GM12801 (cell line): ENCODE results near the gene GLI3.

Source experiments
- TF ChIP-seq, protein P1 (sequence below): IDR thresholded peaks from one replicate; pipeline ENCODE4 v1.5.1; 2011; ENCODE audit warnings: control low read depth; ENCODE audit not compliant: insufficient read length; ENCODE audit errors: extremely low read depth

Gene GLI3

DNA sequence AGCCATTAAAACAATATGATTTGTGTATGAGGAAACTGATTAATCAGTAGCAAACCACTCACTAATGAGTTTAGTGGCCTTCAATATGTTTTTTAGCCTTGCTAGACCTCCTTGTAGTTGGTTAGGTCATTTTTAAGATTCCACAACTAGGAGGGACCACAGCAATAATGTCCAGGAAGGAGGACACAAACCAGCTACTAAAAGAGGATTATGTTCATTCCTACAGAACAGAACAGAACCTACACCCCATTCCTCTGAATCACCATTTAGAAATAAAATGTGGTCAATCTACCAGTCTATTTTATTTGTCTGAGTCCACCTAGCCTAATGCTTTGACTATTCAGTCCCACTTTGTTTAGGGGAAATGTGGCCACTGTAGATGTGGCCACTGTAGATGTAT, 226.3 kb downstream of the GLI3 start:
- TF ChIP-seq, protein P1, sequence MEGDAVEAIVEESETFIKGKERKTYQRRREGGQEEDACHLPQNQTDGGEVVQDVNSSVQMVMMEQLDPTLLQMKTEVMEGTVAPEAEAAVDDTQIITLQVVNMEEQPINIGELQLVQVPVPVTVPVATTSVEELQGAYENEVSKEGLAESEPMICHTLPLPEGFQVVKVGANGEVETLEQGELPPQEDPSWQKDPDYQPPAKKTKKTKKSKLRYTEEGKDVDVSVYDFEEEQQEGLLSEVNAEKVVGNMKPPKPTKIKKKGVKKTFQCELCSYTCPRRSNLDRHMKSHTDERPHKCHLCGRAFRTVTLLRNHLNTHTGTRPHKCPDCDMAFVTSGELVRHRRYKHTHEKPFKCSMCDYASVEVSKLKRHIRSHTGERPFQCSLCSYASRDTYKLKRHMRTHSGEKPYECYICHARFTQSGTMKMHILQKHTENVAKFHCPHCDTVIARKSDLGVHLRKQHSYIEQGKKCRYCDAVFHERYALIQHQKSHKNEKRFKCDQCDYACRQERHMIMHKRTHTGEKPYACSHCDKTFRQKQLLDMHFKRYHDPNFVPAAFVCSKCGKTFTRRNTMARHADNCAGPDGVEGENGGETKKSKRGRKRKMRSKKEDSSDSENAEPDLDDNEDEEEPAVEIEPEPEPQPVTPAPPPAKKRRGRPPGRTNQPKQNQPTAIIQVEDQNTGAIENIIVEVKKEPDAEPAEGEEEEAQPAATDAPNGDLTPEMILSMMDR, result no peak

DNA sequence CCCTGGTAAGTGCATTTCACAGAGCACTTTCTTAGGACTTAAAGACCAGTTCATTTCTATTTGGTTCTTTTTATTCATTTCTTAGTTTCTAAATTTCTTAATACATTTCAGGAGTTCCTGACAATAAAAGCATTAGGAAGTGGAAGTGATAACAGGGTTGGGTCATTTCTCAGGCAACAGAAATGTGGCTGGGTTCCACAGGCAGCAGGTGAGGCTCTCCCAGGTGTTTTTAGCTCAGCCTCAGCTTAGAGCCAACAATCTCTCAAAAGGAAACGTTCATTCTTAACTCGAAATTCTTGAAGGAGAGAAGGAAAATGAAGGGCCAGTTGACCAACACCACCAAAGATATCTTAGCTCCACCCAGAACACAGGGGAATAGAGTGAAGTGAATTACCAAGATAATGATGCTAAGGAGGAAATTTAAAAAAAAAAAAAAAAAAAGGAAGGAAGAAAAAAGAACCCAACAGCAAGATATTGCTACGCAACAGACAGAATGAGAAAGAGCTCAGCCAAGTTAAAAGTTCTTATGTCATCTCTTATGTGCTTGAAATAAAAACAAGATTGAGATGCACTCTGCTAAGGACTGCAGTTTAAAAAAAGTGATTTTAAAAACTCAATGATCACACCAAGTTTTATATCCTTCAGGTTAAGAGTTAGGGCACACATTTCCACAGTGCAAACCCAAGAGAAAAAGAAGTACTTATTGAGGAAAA, 230.1 kb downstream of the GLI3 start:
- TF ChIP-seq, protein P1, result no peak

DNA sequence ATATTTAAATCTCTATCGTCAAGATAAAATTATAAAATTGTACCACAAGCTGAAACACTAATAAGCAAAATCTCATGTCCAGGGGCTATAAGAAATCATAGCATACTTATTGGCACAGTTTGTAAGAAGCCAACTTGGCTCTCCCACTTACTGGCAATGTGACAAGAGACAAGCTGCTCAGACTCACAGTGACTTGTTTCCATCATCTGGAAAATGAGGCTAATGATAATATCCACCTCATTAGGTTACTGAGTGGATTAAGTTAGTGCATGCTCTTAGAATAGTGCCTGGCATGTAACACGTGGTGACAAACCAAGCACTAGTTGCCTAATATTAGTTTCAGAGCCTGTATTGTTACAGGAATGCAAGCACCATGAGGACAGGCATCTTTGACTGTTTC, 234.4 kb downstream of the GLI3 start:
- TF ChIP-seq, protein P1, result no peak

DNA sequence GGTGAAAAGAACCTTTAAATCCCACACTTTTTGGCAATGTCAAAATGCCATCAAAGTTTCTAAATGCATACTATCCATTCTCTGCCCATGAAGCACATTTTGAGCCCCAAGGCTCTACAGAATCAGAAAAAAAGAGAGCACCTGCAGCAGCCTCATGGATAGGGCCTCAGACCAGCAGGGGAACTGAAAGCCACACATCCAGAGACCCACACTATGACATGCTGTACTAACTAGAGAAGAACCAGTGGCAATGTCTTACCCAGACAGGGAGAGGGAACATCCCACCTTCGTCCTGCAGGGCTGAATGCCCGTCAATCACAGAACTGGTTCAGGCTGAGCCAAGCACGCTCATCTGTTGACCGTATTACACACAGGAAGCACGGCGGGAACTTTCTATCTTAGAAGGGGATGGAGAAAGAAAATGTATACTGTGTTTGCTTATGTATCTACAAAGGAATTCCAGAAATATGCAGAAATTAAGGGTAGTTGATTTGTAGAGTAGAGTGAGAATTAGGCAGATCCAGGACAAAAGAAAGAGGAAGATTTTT, 237.2 kb downstream of the GLI3 start:
- TF ChIP-seq, protein P1, result no peak

DNA sequence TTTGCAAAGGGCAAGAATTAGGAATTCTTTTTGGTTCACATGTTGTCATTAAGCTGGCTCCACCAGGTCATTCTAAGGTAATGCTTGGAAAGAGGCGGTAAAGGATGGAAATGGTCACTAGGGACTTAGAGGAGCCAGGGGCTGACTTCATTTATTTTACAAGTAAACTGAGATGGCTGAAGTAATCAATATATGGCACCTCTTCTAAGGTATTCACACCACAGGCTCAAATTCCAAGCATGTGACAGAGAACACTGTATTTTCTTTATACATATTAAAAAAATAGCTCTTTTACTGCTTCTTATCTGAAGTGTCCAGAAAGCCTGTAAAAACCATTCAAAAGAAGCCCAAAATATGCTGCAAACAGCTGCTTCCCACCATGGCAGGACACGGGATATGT, 239.0 kb downstream of the GLI3 start:
- TF ChIP-seq, protein P1, result no peak

DNA sequence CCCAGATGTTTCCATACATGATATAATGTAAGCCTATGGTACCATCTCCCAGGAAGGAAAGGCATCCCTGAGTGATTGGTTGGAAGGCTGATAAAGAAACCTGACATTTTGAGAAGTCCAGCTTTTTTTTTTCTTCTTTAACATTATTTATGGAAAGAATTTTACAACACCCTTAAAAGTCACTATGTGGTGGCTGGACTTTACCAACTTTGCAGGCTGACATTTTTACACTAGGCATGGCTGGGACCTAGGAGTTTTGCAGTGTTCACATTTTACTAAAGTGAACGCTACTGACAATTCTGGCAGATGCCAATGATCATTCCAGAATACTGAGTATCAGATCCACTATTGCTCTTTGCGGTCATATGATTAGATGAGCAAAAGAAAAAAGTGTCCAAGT, 239.9 kb downstream of the GLI3 start:
- TF ChIP-seq, protein P1, result no peak

DNA sequence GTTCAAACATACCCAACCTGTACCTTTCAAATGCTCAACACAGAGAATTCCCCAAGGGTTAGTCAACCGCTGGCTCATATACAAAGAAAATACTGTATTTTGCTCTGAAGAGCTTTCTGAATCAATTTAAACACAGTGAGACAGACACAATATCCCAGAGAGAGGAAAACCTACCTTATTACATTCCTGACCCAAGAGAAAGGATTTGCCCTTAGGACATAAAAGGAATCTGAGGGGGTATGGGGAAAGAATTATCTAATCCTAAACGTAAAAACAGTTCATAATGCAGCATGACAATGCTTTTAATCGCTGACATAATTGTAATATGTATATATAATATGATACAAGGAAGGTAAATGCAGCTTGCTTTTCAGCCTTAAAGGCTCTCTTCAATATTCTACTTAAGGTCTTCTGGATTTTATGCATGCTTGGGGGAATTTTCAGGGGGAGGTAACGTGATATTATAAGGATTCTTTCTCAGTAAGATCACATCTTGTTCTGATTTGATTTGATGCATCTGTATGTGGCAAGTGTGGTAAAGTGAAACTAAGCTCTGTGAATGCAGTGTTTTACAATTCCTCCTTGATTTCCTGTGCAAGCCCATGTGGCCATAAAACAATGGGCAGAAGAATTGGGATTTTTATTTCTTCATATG, 240.5 kb downstream of the GLI3 start:
- TF ChIP-seq, protein P1, result no peak
